AG09319 (cell line): ENCODE data around the gene TAAR6.
A peak's percentile ranks its signal among the peaks of the same experiment; 100 is the strongest.
"Not testable (repeated sequence)": the region's sequence is repeated elsewhere in the genome, so short reads cannot be mapped to it uniquely, and the experiment has no call there.

Experiments used
- DNase-seq: peaks from one replicate; pipeline ENCODE4 v3.0.0-alpha.2; 2010; ENCODE audit warnings: low read depth; ENCODE audit errors: extremely low read depth
- TF ChIP-seq, protein P1 (sequence below): IDR thresholded peaks from 2 replicates; pipeline ENCODE4 v1.5.1; 2011; ENCODE audit warnings: low read depth, mild to moderate bottlenecking, inconsistent platforms, low read length, moderate library complexity

Gene TAAR6

DNA sequence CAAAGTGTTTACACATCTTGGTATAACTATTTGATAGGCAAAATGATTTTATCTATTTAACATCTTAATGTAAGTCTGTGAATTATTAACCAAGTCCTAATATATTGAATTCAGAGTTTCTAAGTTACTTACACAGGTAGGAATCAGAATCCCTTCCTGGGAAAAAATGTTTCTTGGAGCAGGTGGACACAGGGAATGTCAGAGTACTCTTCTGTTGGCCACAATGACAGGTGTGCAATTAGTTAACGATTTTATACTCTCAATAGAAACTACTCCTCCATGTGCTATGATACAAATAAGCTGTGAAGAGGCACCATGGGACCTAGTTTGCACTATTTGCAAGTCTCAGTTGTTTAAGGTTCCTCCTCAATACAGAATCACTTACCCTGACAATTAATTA is 20.2 kb downstream of the TAAR6 start:
- DNase-seq, result no peak
- TF ChIP-seq, protein P1, sequence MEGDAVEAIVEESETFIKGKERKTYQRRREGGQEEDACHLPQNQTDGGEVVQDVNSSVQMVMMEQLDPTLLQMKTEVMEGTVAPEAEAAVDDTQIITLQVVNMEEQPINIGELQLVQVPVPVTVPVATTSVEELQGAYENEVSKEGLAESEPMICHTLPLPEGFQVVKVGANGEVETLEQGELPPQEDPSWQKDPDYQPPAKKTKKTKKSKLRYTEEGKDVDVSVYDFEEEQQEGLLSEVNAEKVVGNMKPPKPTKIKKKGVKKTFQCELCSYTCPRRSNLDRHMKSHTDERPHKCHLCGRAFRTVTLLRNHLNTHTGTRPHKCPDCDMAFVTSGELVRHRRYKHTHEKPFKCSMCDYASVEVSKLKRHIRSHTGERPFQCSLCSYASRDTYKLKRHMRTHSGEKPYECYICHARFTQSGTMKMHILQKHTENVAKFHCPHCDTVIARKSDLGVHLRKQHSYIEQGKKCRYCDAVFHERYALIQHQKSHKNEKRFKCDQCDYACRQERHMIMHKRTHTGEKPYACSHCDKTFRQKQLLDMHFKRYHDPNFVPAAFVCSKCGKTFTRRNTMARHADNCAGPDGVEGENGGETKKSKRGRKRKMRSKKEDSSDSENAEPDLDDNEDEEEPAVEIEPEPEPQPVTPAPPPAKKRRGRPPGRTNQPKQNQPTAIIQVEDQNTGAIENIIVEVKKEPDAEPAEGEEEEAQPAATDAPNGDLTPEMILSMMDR, result no peak

GRCh38 chr6:132592855-132593254 is 22.7 kb downstream of the TAAR6 start:
- TF ChIP-seq, protein P1, result no peak
- no peak for DNase-seq

- DNase-seq, result no peak
- TF ChIP-seq, protein P1, result no peak
Observed at GRCh38 chr6:132596201-132596600, 26.1 kb downstream of the TAAR6 start.

- DNase-seq, result no peak
- TF ChIP-seq, protein P1, result peak; percentile 8; the same call in 1 of the 2 replicates
Observed at GRCh38 chr6:132598473-132598872, 28.4 kb downstream of the TAAR6 start.

- not testable (repeated sequence) for DNase-seq
Observed at GRCh38 chr6:132600900-132601299, 30.8 kb downstream of the TAAR6 start.

- TF ChIP-seq, protein P1, result no peak
- no peak for DNase-seq
Observed at GRCh38 chr6:132604635-132605152, 34.6 kb downstream of the TAAR6 start.

- DNase-seq, result no peak
- TF ChIP-seq, protein P1, result no peak
Observed at GRCh38 chr6:132607544-132608233, 37.6 kb downstream of the TAAR6 start.

DNA sequence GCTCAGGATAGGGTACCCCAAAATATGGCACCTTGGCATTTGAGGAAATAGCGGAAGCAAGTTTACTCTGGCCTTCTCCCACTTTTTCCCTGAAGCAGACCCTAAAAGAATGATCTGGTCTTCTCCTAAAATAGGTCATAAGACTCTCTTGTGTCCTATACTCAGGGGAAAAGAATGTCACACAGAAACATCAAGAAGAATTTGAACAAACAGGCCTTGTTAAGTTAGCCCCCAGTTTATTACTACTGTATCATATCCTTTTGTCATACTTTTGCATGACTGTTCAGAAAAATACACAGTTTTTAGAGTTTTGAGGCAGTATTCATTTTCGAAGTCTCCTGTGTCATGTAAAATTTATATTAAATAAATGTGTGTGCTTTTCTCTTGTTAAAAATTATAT is 41.5 kb downstream of the TAAR6 start:
- TF ChIP-seq, protein P1, result no peak
- DNase-seq, result no peak
